ENCODE data around the gene ASB6.

Gene ASB6

GRCh38 chr9:129635099-129636065 lies 6.6 kb downstream of the ASB6 start:
- H3K27ac ChIP-seq: no peak overlapping the region
- TF ChIP-seq CTCF (IDR thresholded peaks at IDR 0.05): no peak
- H3K9me3 ChIP-seq (ENCODE audit: control insufficient read depth, low read length): no peaks in the 10 kb centered on the region
- no peaks in the 10 kb centered on the region for H3K27me3 ChIP-seq (ENCODE audit: control insufficient read depth, insufficient read depth, low read length)
- H3K4me1 ChIP-seq: no peaks in the 10 kb centered on the region
- H2AFZ ChIP-seq: no peak overlapping the region
- no peak overlapping the region for H3K4me3 ChIP-seq (ENCODE audit: low read depth, low read length)
- H3K79me2 ChIP-seq: peaks cover 6% of the 10 kb centered on the region
- no peak overlapping the region for H3K9ac ChIP-seq
- no peaks in the 10 kb centered on the region for H3K36me3 ChIP-seq (ENCODE audit: control insufficient read depth, insufficient read depth, low read length)
- no peak overlapping the region for H3K4me2 ChIP-seq (ENCODE audit: low read length)

- Histone ChIP-seq H3K4me1 (no peaks in the 10 kb centered on the region), H3K36me3 (ENCODE audit: control insufficient read depth, insufficient read depth, low read length) (no peaks in the 10 kb centered on the region)
These were observed 8.1 kb downstream of the ASB6 start for GRCh38 chr9:129633848-129634247.

GRCh38 chr9:129633207-129633606 lies 8.7 kb downstream of the ASB6 start:
- Histone ChIP-seq H2AFZ (no peak overlapping the region), H3K9me3 (ENCODE audit: control insufficient read depth, low read length) (no peaks in the 10 kb centered on the region), H3K4me1 (no peaks in the 10 kb centered on the region), H3K27me3 (ENCODE audit: control insufficient read depth, insufficient read depth, low read length) (no peaks in the 10 kb centered on the region), H3K4me2 (ENCODE audit: low read length) (no peak overlapping the region), H3K4me3 (ENCODE audit: low read depth, low read length) (no peak overlapping the region), H3K9ac (no peak overlapping the region), H3K36me3 (ENCODE audit: control insufficient read depth, insufficient read depth, low read length) (no peaks in the 10 kb centered on the region), H3K79me2 (peaks cover 6% of the 10 kb centered on the region), H3K27ac (no peak overlapping the region)
- TF ChIP-seq CTCF (IDR thresholded peaks at IDR 0.05): no peak

More at GRCh38 chr9:129633848-129634247, 8.1 kb downstream of the ASB6 start:
- Histone ChIP-seq H3K9me3 (ENCODE audit: control insufficient read depth, low read length) (no peaks in the 10 kb centered on the region), H3K4me3 (ENCODE audit: low read depth, low read length) (no peak overlapping the region), H3K9ac (no peak overlapping the region), H3K79me2 (peaks cover 6% of the 10 kb centered on the region), H3K4me2 (ENCODE audit: low read length) (no peak overlapping the region), H3K27ac (no peak overlapping the region), H2AFZ (no peak overlapping the region), H3K27me3 (ENCODE audit: control insufficient read depth, insufficient read depth, low read length) (no peaks in the 10 kb centered on the region)
- TF ChIP-seq CTCF (IDR thresholded peaks at IDR 0.05): no peak

GRCh38 chr9:129632460-129632859 lies 9.5 kb downstream of the ASB6 start:
- no peak overlapping the region for H2AFZ ChIP-seq
- no peak for TF ChIP-seq CTCF (IDR thresholded peaks at IDR 0.05)
- peaks cover under 1% of the 10 kb centered on the region for H3K4me1 ChIP-seq
- no peaks in the 10 kb centered on the region for H3K27me3 ChIP-seq (ENCODE audit: control insufficient read depth, insufficient read depth, low read length)
- no peaks in the 10 kb centered on the region for H3K9me3 ChIP-seq (ENCODE audit: control insufficient read depth, low read length)
- no peaks in the 10 kb centered on the region for H3K36me3 ChIP-seq (ENCODE audit: control insufficient read depth, insufficient read depth, low read length)
- no peak overlapping the region for H3K9ac ChIP-seq
- H3K4me3 ChIP-seq (ENCODE audit: low read depth, low read length): no peak overlapping the region
- H3K4me2 ChIP-seq (ENCODE audit: low read length): no peak overlapping the region
- no peak overlapping the region for H3K27ac ChIP-seq
- peaks cover 7% of the 10 kb centered on the region for H3K79me2 ChIP-seq

Data from parathyroid adenoma (tissue), 2 donors.